GM12891 (cell line): ENCODE measurements around the gene SYNPO2.
"Not testable (repeated sequence)": the region's sequence is repeated elsewhere in the genome, so short reads cannot be mapped to it uniquely, and the experiment has no call there.

Experiments used
- DNase-seq: peaks from one replicate; pipeline ENCODE4 v3.0.0; 2011; ENCODE audit warnings: low spot score; ENCODE audit not compliant: insufficient read length
- FAIRE-seq: peaks from 2 replicates; lab custom pipeline; 2011; peaks lifted over from hg19 to GRCh38; lab: Jason Lieb, UNC
- PAX5 ChIP-seq: IDR thresholded peaks from 2 replicates; pipeline ENCODE4 v1.6.1; 2011; ENCODE audit warnings: low read length, moderate library complexity, mild to moderate bottlenecking; ENCODE audit not compliant: insufficient read depth, severe bottlenecking
- POLR2A ChIP-seq: IDR thresholded peaks from 2 replicates; pipeline ENCODE4 v1.6.1; 2011; ENCODE audit warnings: low read depth, low read length, control low read depth
- POLR2AphosphoS5 ChIP-seq: IDR thresholded peaks from 2 replicates; pipeline ENCODE4 v1.6.1; 2011; ENCODE audit warnings: low read depth, low read length, control low read depth
- POU2F2 ChIP-seq: IDR thresholded peaks from 2 replicates; pipeline ENCODE4 v1.6.1; 2011; ENCODE audit warnings: low read depth, mild to moderate bottlenecking, control low read depth, low read length, moderate library complexity
- SPI1 ChIP-seq: IDR thresholded peaks from 2 replicates; pipeline ENCODE4 v1.6.1; 2011; ENCODE audit warnings: low read depth, low read length, control low read depth
- TAF1 ChIP-seq: IDR thresholded peaks from 2 replicates; pipeline ENCODE4 v1.6.1; 2011; ENCODE audit warnings: low read depth, low read length, control low read depth

The SYNPO2 gene

DNA sequence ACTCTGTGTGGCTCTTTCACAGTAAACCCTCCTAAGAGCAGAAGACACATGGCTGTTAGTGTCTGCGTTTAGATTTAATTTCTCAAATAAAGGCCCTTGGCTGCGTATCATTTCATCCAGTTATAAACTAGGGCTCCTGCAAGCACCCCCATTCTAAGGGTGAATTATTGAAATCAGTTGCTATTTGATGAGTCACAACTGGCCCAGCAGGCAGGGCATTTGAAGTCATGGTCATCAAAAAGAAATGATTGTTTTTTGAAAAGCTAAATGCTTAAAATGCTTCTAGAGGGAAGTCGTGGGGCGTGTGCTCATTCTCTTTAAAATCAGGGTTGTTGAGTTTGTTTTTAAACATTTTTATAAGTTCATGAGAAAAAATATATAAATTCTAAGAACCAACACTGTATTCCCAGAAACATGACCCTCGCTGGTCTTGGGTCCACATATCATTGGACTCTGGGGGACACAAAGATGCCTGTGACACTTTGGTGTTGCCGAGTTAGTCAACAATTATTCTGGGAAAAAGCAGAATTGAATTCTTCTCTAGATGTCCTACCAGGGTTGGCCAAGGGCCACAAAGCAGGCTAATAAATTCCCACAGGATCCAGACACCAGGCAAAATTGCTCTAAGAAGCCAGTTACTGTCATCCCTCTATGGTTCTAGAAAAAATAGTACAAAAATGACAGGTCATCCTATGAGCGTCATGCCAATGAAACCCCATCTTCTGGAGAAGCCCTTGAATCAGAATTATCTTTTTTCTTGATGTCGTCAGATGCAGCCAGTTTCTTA is 147.5 kb downstream of the SYNPO2 start:
- no peak for DNase-seq
- no peak for FAIRE-seq
- TF ChIP-seq PAX5 (no peak), TAF1 (no peak), POLR2AphosphoS5 (no peak), POU2F2 (no peak), POLR2A (no peak), SPI1 (no peak)

GRCh38 chr4:119037709-119038108 is 149.1 kb downstream of the SYNPO2 start:
- no peak for FAIRE-seq
- TF ChIP-seq POU2F2: no peak
- TF ChIP-seq TAF1: no peak
- no peak for TF ChIP-seq SPI1
- TF ChIP-seq POLR2A: no peak
- no peak for DNase-seq

DNA sequence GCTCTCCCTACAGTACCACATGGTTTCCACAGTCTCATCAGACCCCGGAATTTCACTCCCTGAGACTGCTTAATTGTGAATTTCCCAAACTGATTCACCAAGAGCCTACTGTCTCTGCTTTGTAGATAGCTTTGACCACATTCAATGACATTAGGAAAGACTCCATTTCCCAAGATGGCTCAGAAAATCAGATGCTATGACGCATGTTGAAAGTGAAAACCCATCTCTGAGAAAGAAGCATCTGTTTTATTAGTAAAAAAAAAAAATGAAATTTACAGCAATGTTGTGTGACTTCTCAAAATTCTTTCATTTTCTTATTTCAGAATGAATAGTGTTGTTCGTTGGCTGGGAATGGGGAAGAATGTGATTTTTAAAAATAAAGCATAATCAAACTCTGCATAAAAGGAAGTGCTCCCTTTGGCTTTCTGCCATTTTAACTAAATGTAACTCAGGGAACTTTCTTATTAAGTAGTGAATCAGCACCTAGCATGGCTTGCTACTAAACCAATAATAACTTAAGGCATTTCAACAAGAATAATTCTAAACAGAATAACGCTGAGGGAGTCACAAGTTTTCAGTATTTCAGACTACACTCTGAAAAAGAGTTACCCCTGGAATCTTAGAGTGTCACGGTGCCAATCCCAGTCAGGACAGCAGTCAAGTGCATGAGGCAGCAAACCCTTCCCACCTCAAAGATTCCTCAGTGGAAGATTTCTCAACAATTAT is 149.6 kb downstream of the SYNPO2 start:
- TF ChIP-seq POLR2A (no peak), SPI1 (peak; percentile 53; the same call in 1 of the 2 replicates)
- FAIRE-seq: no peak

DNA sequence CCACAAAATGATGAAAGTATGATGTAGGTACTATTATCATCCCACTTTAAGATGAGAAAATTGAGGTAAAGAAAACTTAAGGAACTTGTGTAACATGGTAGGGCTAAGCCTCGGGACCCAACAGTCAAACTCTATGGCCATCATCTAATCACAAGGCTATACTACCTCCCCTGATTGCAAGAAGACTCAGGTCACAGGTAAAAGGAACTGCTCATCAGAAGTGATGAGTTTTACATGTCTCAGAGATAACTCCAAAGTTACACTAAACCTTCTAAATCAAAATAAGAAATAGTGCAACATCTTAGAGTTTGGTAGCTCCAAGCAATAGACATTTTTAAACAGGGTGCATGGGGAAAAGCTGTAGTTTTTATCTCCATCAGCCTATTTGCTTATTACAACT is 150.5 kb downstream of the SYNPO2 start:
- DNase-seq (no peak), FAIRE-seq (no peak)
- TF ChIP-seq POLR2AphosphoS5 (no peak), PAX5 (no peak), POU2F2 (no peak), SPI1 (no peak), POLR2A (no peak), TAF1 (no peak)

More for the DNA sequence above, 149.6 kb downstream of the SYNPO2 start:
- no peak for DNase-seq

DNA sequence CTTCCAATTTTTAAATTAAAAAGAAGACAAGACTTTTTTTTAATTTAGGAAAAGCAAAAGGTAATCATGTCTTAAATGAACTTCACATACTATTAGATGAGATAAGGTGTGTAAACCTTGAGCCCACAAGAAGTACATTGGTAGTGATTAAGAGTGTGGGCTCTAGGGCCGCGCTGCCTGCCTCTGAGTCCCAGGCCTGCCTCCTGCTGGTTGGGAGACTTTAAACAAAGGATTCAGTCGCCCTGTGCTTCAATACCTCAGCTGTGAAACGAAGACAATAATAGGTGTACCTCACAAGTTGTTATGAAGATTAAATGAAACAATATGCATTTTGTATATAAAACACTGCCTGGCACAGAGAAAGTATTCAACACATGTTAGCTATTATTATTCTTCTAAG is 151.1 kb downstream of the SYNPO2 start:
- TF ChIP-seq POLR2A (no peak), POLR2AphosphoS5 (no peak), POU2F2 (no peak), SPI1 (no peak), PAX5 (no peak), TAF1 (no peak)
- DNase-seq: no peak
- no peak for FAIRE-seq

- FAIRE-seq (no peak), DNase-seq (no peak)
- TF ChIP-seq POU2F2 (no peak), POLR2A (no peak), PAX5 (no peak), POLR2AphosphoS5 (no peak), TAF1 (no peak), SPI1 (no peak)
These were observed 151.6 kb downstream of the SYNPO2 start for GRCh38 chr4:119040261-119040660.

DNA sequence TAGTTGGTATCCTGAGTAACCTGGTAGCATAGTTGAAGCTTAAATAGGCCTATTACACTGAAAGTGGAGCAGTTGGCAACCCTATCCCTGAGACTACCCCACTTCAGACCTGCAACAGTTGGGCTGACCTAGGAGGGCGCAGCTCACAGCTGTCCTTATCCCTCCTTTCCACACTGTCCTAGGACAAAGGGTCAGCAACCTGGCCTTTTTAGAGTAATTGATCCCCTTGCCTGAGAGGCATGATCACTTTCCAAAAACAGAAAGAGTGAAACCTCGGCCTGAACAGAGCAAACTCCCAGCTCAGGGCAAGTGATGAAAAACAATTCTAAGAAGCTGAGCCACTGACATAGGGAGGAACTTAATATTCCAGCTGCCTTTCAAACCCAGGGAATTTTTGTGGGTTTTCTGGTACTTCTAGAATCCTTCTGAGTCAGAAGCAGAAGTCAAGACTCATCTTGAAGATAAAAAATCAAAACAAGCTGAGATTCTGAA is 152.1 kb downstream of the SYNPO2 start:
- FAIRE-seq (no peak), DNase-seq (no peak)
- TF ChIP-seq SPI1 (peak; percentile 21; the same call in 1 of the 2 replicates), POU2F2 (no peak), POLR2AphosphoS5 (no peak), POLR2A (no peak), PAX5 (no peak)

DNA sequence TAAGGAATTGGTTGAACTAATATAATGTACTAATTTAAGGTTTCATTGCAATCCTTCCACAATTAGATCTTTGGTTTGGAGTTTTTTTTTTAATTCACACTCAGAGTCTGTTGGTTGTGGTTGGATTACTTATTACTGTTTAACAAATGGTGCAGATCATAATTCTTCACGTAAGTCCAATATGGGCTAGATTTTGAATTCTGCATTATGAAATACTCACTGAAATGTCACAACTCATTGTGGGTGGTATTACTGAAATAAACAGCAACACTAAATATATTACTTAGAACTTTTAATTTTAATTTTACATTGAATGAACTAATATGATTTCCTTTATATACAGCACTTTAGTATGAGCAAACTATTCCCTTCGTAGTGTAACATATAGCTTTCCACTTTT is 152.7 kb downstream of the SYNPO2 start:
- FAIRE-seq (no peak), DNase-seq (no peak)
- TF ChIP-seq POLR2A: no peak
- TF ChIP-seq POLR2AphosphoS5: no peak

- DNase-seq: peak; percentile 22
- FAIRE-seq: peak; percentile 87
- TF ChIP-seq POLR2AphosphoS5 (no peak), POLR2A (no peak), PAX5 (no peak), SPI1 (no peak), POU2F2 (no peak), TAF1 (no peak)
These were observed 153.4 kb downstream of the SYNPO2 start for GRCh38 chr4:119041951-119042560.

GRCh38 chr4:119046263-119046662 is 157.6 kb downstream of the SYNPO2 start:
- DNase-seq: no peak
- TF ChIP-seq POLR2AphosphoS5: no peak
- no peak for TF ChIP-seq SPI1
- TF ChIP-seq TAF1: no peak
- no peak for TF ChIP-seq PAX5
- TF ChIP-seq POU2F2: no peak
- TF ChIP-seq POLR2A: no peak
- FAIRE-seq: no peak

- DNase-seq, FAIRE-seq: not testable (repeated sequence)
These were observed 158.4 kb downstream of the SYNPO2 start for GRCh38 chr4:119047059-119047458.
